Measurements from ENCODE around the gene CD247. TPM values are rescaled to one million over a fixed set of nuclear protein-coding genes. Genes with fewer than 3 reads are reported as not detected.
A peak's percentile ranks its signal among the peaks of the same experiment; 100 is the strongest.

CD247 gene
- polyA plus RNA-seq, 1 experiment = not detected

- Histone ChIP-seq H3K27ac (ENCODE audit: low read depth, low read length) (no peak overlapping the region), H3K9me3 (ENCODE audit: control insufficient read depth, insufficient read depth, low read length) (no peaks in the 10 kb centered on the region; the same call in 1 of the 2 replicates), H3K4me3 (ENCODE audit: low read depth, low read length) (no peak overlapping the region), H3K27me3 (ENCODE audit: control insufficient read depth, insufficient read depth, low read length) (peaks cover 8% of the 10 kb centered on the region)
- DNase-seq (ENCODE audit: low read depth, low spot score) = no peak
- ChIA-PET CTCF (interaction anchor here (0.7 to 7.0 kb wide), 8 partner anchors 15 to 381 kb away, joined by 3 to 105 read pairs (median 5); no protein-coding TSS in a partner anchor), POLR2A (no interaction called here)
- TF ChIP-seq CTCF (IDR thresholded peaks at IDR 0.05; ENCODE audit: low read depth, low read length) = no peak
Observed at GRCh38 chr1:167440345-167440744, 78.0 kb downstream of the CD247 start.

- CTCF ChIA-PET = interaction anchor here (0.5 to 7.0 kb wide), 9 partner anchors 93 to 1511 kb away, joined by 3 to 105 read pairs (median 4); no protein-coding TSS in a partner anchor
- TF ChIP-seq CTCF (IDR thresholded peaks at IDR 0.05; ENCODE audit: low read depth, low read length) = peak; percentile 13; the same call in 1 of the 2 replicates
- Histone ChIP-seq H3K9me3 (ENCODE audit: control insufficient read depth, insufficient read depth, low read length) (no peaks in the 10 kb centered on the region; the same call in 1 of the 2 replicates), H3K27ac (ENCODE audit: low read depth, low read length) (no peak overlapping the region), H3K27me3 (ENCODE audit: control insufficient read depth, insufficient read depth, low read length) (peaks cover 7% of the 10 kb centered on the region), H3K4me3 (ENCODE audit: low read depth, low read length) (peak overlapping the region; percentile 55)
- POLR2A ChIA-PET = no interaction called here
- no peak for DNase-seq (ENCODE audit: low read depth, low spot score)
Observed at GRCh38 chr1:167439301-167439988, 78.9 kb downstream of the CD247 start.

- TF ChIP-seq CTCF (IDR thresholded peaks at IDR 0.05; ENCODE audit: low read depth, low read length) = no peak
- H3K27me3 ChIP-seq (ENCODE audit: control insufficient read depth, insufficient read depth, low read length) = peaks cover 7% of the 10 kb centered on the region
- no peak overlapping the region for H3K27ac ChIP-seq (ENCODE audit: low read depth, low read length)
- POLR2A ChIA-PET = interaction anchor here (0.7 kb wide), 1 partner anchor 642 kb away, joined by 3 read pairs; no protein-coding TSS in a partner anchor
- DNase-seq (ENCODE audit: low read depth, low spot score) = no peak
- no peak overlapping the region for H3K4me3 ChIP-seq (ENCODE audit: low read depth, low read length)
- H3K9me3 ChIP-seq (ENCODE audit: control insufficient read depth, insufficient read depth, low read length) = no peaks in the 10 kb centered on the region; the same call in 1 of the 2 replicates
- CTCF ChIA-PET = interaction anchor here (0.9 to 7.0 kb wide), 7 partner anchors 94 to 1510 kb away, joined by 3 to 105 read pairs (median 4); no protein-coding TSS in a partner anchor
Observed at GRCh38 chr1:167438171-167439138, 79.9 kb downstream of the CD247 start.

- Histone ChIP-seq H3K9me3 (ENCODE audit: control insufficient read depth, insufficient read depth, low read length) (no peaks in the 10 kb centered on the region; the same call in 1 of the 2 replicates), H3K4me3 (ENCODE audit: low read depth, low read length) (no peak overlapping the region), H3K27ac (ENCODE audit: low read depth, low read length) (no peak overlapping the region), H3K27me3 (ENCODE audit: control insufficient read depth, insufficient read depth, low read length) (peaks cover 7% of the 10 kb centered on the region)
- ChIA-PET POLR2A (no interaction called here), CTCF (no interaction called here)
- TF ChIP-seq CTCF (IDR thresholded peaks at IDR 0.05; ENCODE audit: low read depth, low read length) = no peak
- DNase-seq (ENCODE audit: low read depth, low spot score) = no peak
Observed at GRCh38 chr1:167435484-167435883, 82.8 kb downstream of the CD247 start.

All from AG04450 (cell line).